Endothelial cell of umbilical vein (primary cell): ENCODE data around the gene KRTAP5-2. TPM values are rescaled to one million over a fixed set of nuclear protein-coding genes. Genes with fewer than 3 reads are reported as not detected.

ENCODE experiments used
- BruUV-seq: library from RNA; stranded (reverse); fragments of 400-500 nt; replicated peaks from 2 replicates; lab custom pipeline; 2021; lab: Mats Ljungman, UMichigan
- CTCF ChIA-PET: fragments of 300-600, 350-600 bp; sonication (Branson Sonifier 250); formaldehyde crosslinking; loops from one replicate; lab custom pipeline; 2021; ENCODE audit warnings: antibody characterized with exemption, inconsistent platforms; lab: Charles Lee
- POLR2A ChIA-PET: fragments of 300-600, 350-600 bp; sonication (Branson Sonifier 250); formaldehyde crosslinking; loops from one replicate; lab custom pipeline; 2021; ENCODE audit warnings: antibody characterized with exemption, inconsistent platforms; lab: Charles Lee
- DNase-seq: peaks from one replicate; pipeline ENCODE4 v3.0.0-alpha.2; 2011; ENCODE audit warnings: low read depth, low spot score
- FAIRE-seq: peaks from 2 replicates; lab custom pipeline; 2011; peaks lifted over from hg19 to GRCh38; lab: Jason Lieb, UNC
- H2AFZ ChIP-seq: 2 replicates; pipeline ENCODE4 v1.6.0; 2012; ENCODE audit warnings: low read depth, low read length, control low read depth, inconsistent platforms
- H3K27ac ChIP-seq: 2 replicates; pipeline ENCODE4 v1.5.1; 2011; ENCODE audit warnings: low read depth, mild to moderate bottlenecking, control low read depth, low read length, moderate library complexity; ENCODE audit not compliant: insufficient read depth
- H3K27me3 ChIP-seq, 2 experiments: 2 replicates each; pipeline versions ENCODE4 v1.6.0 to v1.6.1; 2011; ENCODE audit warnings: low read length in 2 of 2, mixed read lengths in 1 of 2; ENCODE audit not compliant: control insufficient read depth in 2 of 2, insufficient read depth in 2 of 2
- H3K36me3 ChIP-seq, 2 experiments: 2 replicates in 1 of 2; 3 replicates in 1 of 2; pipeline ENCODE4 v1.5.1; 2011; ENCODE audit warnings: low read length in 2 of 2, mild to moderate bottlenecking in 1 of 2, moderate library complexity in 1 of 2; ENCODE audit not compliant: control insufficient read depth in 2 of 2, insufficient read depth in 2 of 2; ENCODE audit errors: extremely low read depth in 1 of 2
- H3K4me1 ChIP-seq: 3 replicates; pipeline ENCODE4 v1.5.1; 2011; ENCODE audit warnings: mild to moderate bottlenecking, low read length; ENCODE audit not compliant: control insufficient read depth, insufficient read depth; ENCODE audit errors: extremely low read depth
- H3K4me2 ChIP-seq: 2 replicates; pipeline ENCODE4 v1.6.1; 2011; ENCODE audit warnings: low read length, control low read depth, mixed read lengths; ENCODE audit not compliant: insufficient read depth
- H3K4me3 ChIP-seq, 3 experiments: fragments of 200-600 bp in 1 of 3; sonication (generic), shearing (Covaris generic) in 1 of 3; replicated peaks in 1 of 3; 2 replicates each; pipeline ENCODE4 v1.5.1; 2011 to 2016; ENCODE audit warnings: control low read depth in 3 of 3, low read length in 3 of 3, mild to moderate bottlenecking in 2 of 3, inconsistent platforms in 1 of 3, low read depth in 1 of 3, moderate library complexity in 1 of 3; ENCODE audit not compliant: insufficient read depth in 1 of 3
- H3K79me2 ChIP-seq: 2 replicates; pipeline ENCODE4 v1.6.0; 2012; ENCODE audit warnings: low read length, inconsistent platforms; ENCODE audit not compliant: control insufficient read depth, insufficient read depth
- H3K9ac ChIP-seq: replicated peaks from 2 replicates; pipeline ENCODE3; 2011; ENCODE audit warnings: low read length, control low read depth; ENCODE audit not compliant: insufficient read depth; ENCODE audit errors: extremely low read depth
- H3K9me1 ChIP-seq: replicated peaks from 3 replicates; pipeline ENCODE4 v1.6.0; 2011; ENCODE audit warnings: mild to moderate bottlenecking, low read length; ENCODE audit not compliant: control insufficient read depth, insufficient read depth; ENCODE audit errors: extremely low read depth
- H3K9me3 ChIP-seq: replicated peaks from 2 replicates; pipeline ENCODE4 v1.5.1; 2012; ENCODE audit warnings: low read length, inconsistent platforms; ENCODE audit not compliant: control insufficient read depth, insufficient read depth
- H4K20me1 ChIP-seq: replicated peaks from 2 replicates; pipeline ENCODE3; 2011; ENCODE audit warnings: mild to moderate bottlenecking, low read length; ENCODE audit not compliant: control insufficient read depth, insufficient read depth; ENCODE audit errors: extremely low read depth
- CTCF ChIP-seq, 2 donors: IDR thresholded peaks; 1 replicate in 1 of 2; 2 replicates in 1 of 2; pipeline ENCODE4 v1.5.1; 2011; ENCODE audit warnings: low read length in 2 of 2, mild to moderate bottlenecking in 2 of 2, moderate library complexity in 2 of 2, control low read depth in 1 of 2, inconsistent platforms in 1 of 2, low read depth in 1 of 2; ENCODE audit not compliant: insufficient read depth in 1 of 2; ENCODE audit errors: extremely low read depth in 1 of 2
- EZH2 ChIP-seq: IDR thresholded peaks from 2 replicates; pipeline ENCODE4 v1.6.1; 2012; ENCODE audit warnings: borderline replicate concordance, low read depth, mild to moderate bottlenecking, moderate library complexity, low read length, inconsistent platforms; ENCODE audit not compliant: severe bottlenecking
- FOS ChIP-seq: IDR thresholded peaks from 2 replicates; pipeline ENCODE4 v1.6.1; 2011; ENCODE audit warnings: mild to moderate bottlenecking, low read length, moderate library complexity, borderline replicate concordance; ENCODE audit not compliant: insufficient read depth
- GATA2 ChIP-seq: IDR thresholded peaks from 2 replicates; pipeline ENCODE4 v1.7.0; 2011; ENCODE audit warnings: low read depth, mild to moderate bottlenecking, moderate library complexity, mixed read lengths, low read length; ENCODE audit not compliant: insufficient read length, insufficient read depth
- JUN ChIP-seq: IDR thresholded peaks from 2 replicates; pipeline ENCODE4 v1.6.1; 2011; ENCODE audit warnings: borderline replicate concordance, low read depth; ENCODE audit not compliant: insufficient read length, insufficient read depth
- MAX ChIP-seq: IDR thresholded peaks from 2 replicates; pipeline ENCODE4 v1.6.1; 2011; ENCODE audit not compliant: insufficient read depth, insufficient read length
- MYC ChIP-seq: IDR thresholded peaks from one replicate; pipeline ENCODE4 v1.6.1; 2011; ENCODE audit warnings: mild to moderate bottlenecking, low read depth, low read length
- POLR2A ChIP-seq: IDR thresholded peaks from 2 replicates; pipeline ENCODE4 v1.6.1; 2012; ENCODE audit warnings: low read depth, mild to moderate bottlenecking, control low read depth, low read length
- POLR2AphosphoS5 ChIP-seq: IDR thresholded peaks from 2 replicates; pipeline ENCODE4 v1.6.1; 2012; ENCODE audit warnings: low read depth, mild to moderate bottlenecking, control low read depth, low read length, moderate library complexity; ENCODE audit not compliant: insufficient read depth
- dilution Hi-C: fragments of 300-500 bp; cut with MboI; formaldehyde crosslinking; loops from one replicate; pipeline ENCODE4 v1.15.0; 2019; ENCODE audit warnings: low sequenced_read_pairs; ENCODE audit not compliant: extremely low pct_ligation_motif_present
- intact Hi-C: fragments of 100-400 bp; cut with micrococcal nuclease; formaldehyde crosslinking; loops from one replicate; pipeline ENCODE4 v1.10.0; 2022
- polyA plus RNA-seq, 4 experiments: library from polyadenylated mRNA; depleted of rRNA in 3 of 4; stranded (reverse) in 3 of 4; unstranded in 1 of 4; fragments of >200 nt; gene quantifications; 2 replicates each; pipeline versions ENCODE4 v1.2.1 to v1.2.3, GENCODE V29; 2011 to 2012; ENCODE audit warnings: missing spikeins in 1 of 4
- total RNA-seq: library from RNA; stranded (reverse); gene quantifications from 2 replicates; pipeline ENCODE4 v1.2.3, GENCODE V29; 2021

KRTAP5-2 gene
- total and polyA plus RNA-seq, 2 donors (not counting 3 experiments of a cell fraction or from before 2014, with no cell fraction given) = not detected

- TF ChIP-seq MYC (no peak), CTCF (IDR thresholded peaks at IDR 0.05; ENCODE audit: extremely low read depth in 1 of 2, insufficient read depth in 1 of 2, low read depth in 1 of 2, low read length in 2 of 2) (no peak), JUN (no peak), EZH2 (no peak), POLR2AphosphoS5 (no peak), MAX (no peak), FOS (no peak), GATA2 (no peak), POLR2A (no peak)
- POLR2A ChIA-PET = no interaction called here
- dilution Hi-C loops = no loop called here
Observed at GRCh38 chr11:1618231-1618630, 20.1 kb upstream of the KRTAP5-2 start.

More at GRCh38 chr11:1618231-1618630, 20.1 kb upstream of the KRTAP5-2 start:
- Histone ChIP-seq H3K79me2 (no peaks in the 10 kb centered on the region), H3K27me3 (peaks cover 2 to 4% of the 10 kb centered on the region in 2 experiments), H3K9me3 (no peaks in the 10 kb centered on the region), H4K20me1 (no peaks in the 10 kb centered on the region), H3K4me2 (no peak overlapping the region), H2AFZ (no peak overlapping the region), H3K27ac (no peak overlapping the region), H3K36me3 (no peaks in the 10 kb centered on the region), H3K9ac (no peak overlapping the region), H3K4me3 (no peak overlapping the region), H3K4me1 (no peaks in the 10 kb centered on the region), H3K9me1 (no peaks in the 10 kb centered on the region)
- CTCF ChIA-PET = interaction anchor here (1.4 to 3.5 kb wide), 3 partner anchors 23 to 71 kb away, joined by 3 to 24 read pairs (median 5); no protein-coding TSS in a partner anchor
- BruUV-seq = no TSS peak
- intact Hi-C loops = no loop called here
- DNase-seq (no peak), FAIRE-seq (no peak)
